Activated T-cell treated with anti-CD3 and anti-CD28 coated beads for 4 hours (primary cell): ENCODE measurements around the gene CTSC.

Experiments used
- DNase-seq: peaks from one replicate; pipeline ENCODE4 v3.0.0-alpha.2; 2020

Gene CTSC

GRCh38 chr11:88315015-88315414 lies 22.5 kb downstream of the CTSC start:
- no peak for DNase-seq

DNA sequence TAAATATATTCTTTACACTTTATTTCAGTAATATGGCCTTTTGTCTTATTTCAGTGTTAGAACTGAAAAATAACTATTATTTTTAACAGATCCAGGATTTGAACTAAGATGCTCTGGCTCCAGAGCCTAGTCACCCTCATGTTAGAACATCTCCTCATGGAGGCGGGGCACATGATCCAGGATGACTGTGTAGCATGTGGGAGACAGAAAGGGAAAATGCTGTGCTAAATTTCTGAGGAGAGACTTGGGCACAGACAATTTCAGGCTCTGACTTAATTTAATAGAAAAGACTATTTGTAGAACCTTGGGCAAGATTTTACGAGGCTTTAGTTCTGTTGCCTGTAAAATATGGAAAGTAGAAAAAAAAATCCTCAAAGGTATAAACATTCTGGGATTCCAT lies 24.1 kb downstream of the CTSC start:
- no peak for DNase-seq

GRCh38 chr11:88312628-88313027 lies 24.9 kb downstream of the CTSC start:
- no peak for DNase-seq

- no peak for DNase-seq
Measured at GRCh38 chr11:88310246-88310645, 27.3 kb downstream of the CTSC start.

DNA sequence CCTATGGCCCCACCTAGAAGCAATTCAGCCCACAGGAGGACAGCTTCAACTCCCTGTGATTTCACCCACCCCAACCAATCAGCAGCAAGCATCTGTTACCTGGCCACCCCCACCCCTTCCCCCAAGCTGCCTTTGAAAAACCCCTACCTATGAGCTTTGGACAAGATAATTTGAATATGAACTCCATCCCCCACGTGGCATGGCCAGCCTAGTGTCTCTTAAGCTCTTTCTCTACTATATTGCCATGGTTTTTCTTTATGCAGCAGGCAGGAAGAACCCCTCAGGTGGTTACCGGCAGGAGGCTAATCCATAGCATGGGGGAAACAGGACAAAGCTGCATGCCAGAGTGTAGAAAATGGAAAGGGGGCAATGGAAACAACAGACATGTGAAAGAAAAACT lies 29.0 kb downstream of the CTSC start:
- DNase-seq, result no peak

- no peak for DNase-seq
Measured at GRCh38 chr11:88307749-88308425, 29.6 kb downstream of the CTSC start.

DNA sequence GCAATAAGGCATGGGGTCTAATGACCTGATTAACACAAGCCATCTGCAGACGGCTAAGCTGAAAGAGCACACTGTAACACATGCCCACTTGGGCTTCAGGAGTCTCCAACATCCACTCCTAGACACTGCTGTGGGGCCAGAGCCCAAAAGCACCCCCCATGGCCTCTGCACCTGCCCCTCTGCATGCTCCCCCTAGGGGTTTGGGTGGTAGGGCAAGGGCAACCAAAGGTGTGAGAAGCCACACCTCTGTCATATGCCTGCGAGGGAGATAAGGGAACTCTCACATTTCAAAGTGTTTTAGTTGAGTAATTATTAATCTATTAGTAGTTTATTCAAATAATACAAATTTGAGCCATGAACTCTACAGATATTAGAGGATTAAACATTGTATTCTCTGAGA lies 30.8 kb downstream of the CTSC start:
- no peak for DNase-seq

GRCh38 chr11:88305430-88305829 lies 32.1 kb downstream of the CTSC start:
- DNase-seq, result no peak

DNA sequence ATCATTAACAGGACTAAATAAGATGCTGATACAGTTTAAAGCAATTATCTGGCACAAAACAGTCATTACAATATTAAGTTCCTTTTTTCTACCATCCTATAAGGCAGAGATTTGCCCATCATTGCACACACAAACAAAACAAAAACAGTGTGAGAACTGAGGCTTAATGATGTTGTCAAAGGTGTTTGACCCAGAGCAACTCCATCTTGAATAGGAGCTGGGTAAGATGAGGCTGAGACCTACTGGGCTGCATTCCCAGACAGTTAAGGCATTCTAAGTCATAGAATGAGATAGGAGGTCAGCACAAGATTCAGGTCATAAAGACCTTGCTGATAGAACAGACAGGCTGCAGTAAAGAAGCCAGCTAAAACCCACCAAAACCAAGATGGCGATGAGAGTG lies 33.2 kb downstream of the CTSC start:
- DNase-seq, result no peak

GRCh38 chr11:88303037-88303436 lies 34.5 kb downstream of the CTSC start:
- no peak for DNase-seq

- no peak for DNase-seq
Measured at GRCh38 chr11:88301488-88302140, 35.9 kb downstream of the CTSC start.

- DNase-seq, result no peak
Measured at GRCh38 chr11:88300888-88301487, 36.5 kb downstream of the CTSC start.

- DNase-seq, result no peak
Measured at GRCh38 chr11:88297863-88298262, 39.7 kb downstream of the CTSC start.

DNA sequence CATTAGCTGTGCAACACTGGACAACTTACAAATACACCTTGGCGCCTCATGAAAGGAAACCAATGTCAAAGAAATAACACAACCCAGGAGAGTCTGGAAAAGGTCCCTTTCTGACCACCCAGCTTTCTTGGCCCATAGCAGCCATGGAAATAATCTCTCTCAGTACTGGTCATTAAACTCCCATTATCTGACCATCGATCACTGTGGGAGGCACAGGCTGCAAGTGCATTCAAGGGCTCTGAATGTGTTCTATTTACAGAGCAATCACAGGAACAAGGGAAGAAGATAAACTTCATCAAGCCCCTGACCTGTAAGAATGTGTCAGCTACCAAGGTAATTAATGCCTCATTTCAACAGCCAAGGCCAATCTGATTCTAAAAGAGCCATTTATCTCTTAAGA lies 40.1 kb downstream of the CTSC start:
- DNase-seq, result no peak

- no peak for DNase-seq
Measured at GRCh38 chr11:88295028-88295427, 42.5 kb downstream of the CTSC start.

DNA sequence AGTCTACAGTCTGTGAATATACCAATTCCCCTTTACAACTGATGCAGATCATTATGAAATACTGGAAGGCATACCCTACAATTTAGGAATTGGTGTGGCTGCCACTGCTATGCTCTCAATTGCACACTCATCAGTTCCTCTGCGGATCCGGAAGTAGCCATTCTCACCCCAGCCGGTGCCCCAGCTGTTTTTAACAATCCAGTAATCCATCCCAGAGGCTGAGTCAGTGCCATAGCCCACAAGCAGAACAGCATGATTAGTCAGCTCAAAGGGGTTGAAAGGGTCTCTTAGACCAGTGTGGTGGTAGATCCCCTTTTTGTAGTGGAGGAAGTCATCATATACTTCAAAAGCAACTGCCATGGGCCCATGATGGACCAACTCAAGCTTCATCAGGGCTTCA lies 43.6 kb downstream of the CTSC start:
- no peak for DNase-seq

DNA sequence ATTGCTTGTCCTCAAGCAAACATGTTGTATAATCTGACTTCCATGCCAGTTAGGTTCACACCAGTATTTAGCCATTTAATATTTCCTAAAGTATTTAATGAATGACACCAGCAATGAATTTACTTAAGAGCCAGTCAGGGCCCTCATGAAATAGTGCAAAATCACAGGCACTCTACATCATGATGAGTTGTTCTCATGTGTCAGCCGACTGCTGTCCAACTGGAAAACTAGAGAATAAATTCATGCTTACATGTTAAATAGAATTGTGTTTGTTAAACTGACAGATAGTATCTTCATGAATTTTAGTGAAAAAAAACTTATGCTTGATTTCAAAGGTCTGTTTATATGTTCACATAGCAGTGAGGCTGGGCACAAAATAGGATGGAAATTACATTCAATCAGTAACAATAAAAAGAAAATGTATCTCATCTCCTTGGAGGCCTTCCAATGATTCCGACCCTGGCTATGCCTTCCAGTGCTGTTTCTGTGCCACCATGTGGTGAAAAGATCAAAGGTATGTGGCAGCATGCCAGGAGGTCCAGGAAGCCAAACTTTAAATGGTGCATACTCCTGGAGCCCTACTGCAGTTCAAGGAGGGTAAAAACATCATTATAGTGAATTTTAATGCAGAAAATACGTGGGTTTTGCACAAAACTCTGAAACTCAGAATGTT lies 45.2 kb downstream of the CTSC start:
- DNase-seq, result no peak

DNA sequence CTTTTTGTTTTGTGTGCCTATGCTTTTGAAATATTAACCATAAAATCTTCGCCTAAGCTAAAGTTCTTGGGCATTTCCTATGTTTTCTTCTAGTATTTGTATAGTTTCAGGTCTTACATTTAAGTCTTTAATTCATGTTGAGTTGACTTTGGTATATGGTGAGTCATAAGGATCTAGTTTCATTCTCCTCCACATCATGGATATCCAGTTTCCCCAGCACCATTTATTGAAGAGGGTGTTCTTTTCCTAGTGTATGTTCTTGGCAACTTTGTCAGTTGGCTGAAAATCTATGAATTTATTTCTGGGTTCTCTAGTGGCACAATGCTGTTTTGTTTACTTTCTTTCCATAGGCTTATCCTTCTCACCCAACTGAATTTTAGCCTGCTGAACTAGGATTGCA lies 49.0 kb downstream of the CTSC start:
- DNase-seq, result no peak

DNA sequence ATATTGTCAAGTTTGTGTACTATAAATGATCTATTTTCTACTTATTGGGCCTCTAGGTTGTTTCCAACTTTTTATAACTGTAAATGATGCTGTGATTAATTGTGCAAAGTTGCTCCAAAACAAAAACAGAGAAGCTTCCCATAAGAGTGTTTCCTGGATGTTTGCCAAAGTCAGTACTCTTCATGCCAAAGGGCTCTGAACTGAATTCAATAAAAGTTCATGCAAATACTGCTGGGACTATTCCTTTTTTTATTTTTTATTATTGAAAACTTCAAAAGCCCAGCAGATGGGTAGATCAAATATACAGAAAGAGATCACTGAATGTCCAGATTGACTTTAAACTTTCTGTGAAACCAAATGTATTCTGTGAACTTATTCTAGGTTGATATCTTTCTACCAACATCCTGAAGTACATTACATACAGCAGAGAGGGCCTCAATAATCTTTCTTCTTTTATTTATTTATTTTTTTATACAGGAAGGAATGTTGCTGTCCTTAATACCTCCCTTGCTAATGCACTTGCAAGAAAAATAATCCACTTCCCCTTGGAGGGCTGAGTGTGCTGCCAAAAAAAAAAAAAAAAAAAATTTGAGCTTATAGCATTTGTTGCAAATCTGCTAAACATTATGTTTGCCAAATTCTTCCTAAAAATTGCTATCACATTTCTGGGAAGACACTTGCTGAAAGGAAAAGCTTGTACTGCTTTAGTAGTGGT lies 53.0 kb downstream of the CTSC start:
- no peak for DNase-seq

DNA sequence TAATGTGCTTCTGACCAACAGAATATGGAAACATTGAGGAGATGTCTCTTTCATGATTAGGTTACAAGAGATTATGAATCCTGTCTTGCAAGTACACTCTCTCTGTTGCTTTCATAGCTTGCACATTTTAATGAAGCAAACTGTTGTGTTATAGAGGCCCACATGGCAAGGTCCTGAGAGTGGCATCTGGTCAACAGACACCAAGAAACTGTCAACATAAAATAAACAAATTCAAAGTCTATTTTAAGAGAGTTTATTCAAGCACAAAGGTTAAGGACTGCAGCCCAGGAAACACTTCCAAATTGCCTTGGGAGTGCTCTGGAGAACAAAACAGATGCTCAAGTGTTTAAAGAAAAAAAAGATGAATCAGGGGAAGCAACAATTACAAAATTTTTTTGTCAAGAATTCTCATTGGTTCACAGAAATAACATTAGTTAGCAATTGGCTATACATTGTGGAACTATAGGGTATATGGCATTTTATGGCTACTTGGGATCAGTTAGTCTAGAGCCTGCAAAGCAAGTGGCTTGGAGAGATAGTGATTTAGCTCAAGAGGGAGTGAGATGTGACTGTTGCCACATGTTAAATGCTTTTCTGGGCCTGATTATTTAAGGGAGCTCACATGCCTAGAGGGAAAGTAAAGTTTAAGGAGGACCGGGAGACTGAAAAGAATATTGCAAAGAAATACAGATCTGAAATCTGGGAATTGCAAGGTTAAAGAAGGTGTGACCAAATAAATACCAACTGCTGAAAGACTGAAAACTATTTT lies 54.6 kb downstream of the CTSC start:
- DNase-seq, result no peak

- no peak for DNase-seq
Measured at GRCh38 chr11:88281317-88281712, 56.2 kb downstream of the CTSC start.

DNA sequence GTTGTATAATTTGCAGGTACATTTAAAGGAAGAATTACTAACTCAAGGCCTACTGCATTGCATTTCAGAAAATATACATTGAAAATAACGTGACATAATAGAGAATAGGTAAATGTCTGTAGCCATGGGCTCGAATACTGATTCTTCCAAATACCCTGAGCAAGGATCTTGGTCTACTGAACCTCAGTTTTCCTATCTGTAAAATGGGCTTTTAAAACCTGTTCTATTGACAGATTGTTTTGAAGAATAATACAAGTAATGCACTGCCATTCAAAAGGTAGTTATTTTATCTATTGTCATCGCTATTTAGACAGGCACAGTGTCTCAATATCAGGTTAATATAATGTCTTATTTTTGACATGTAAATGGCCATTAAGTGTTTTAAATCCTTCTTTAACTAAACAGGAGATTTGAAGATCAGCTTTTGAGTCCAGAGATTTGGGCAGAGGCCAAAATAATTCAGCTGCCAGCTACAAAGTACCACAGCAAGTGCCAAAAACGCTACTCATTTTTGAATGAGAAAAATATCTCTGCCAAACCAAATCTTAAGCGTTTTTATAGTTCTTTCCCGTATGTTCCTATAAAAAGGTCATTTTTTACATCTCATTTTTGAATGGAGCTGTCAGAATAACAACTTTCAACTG lies 56.7 kb downstream of the CTSC start:
- no peak for DNase-seq
